CD4-positive, CD25-positive, alpha-beta regulatory T cell (primary cell): ENCODE results near the gene CD101. TPM values are rescaled to one million over a fixed set of nuclear protein-coding genes. Genes with fewer than 3 reads are reported as not detected.
A peak's percentile ranks its signal among the peaks of the same experiment; 100 is the strongest.

ENCODE experiments used
- ATAC-seq, 2 donors: fragments of 150-1000 bp; cut with Tn5 transposase; one replicate each; pipeline ENCODE4 v1.10.0; 2021; ENCODE audit warnings: low read depth in 2 of 2, moderate number of reproducible peaks in 2 of 2, moderate library complexity in 1 of 2
- DNase-seq, 3 donors: peaks; one replicate each; pipeline versions ENCODE4 v3.0.0 to v3.0.0-alpha.2; 2012 to 2022; ENCODE audit warnings: mixed read lengths in 1 of 3
- H3K27ac ChIP-seq: one replicate; pipeline ENCODE4 v1.7.0; 2013; ENCODE audit warnings: mild to moderate bottlenecking, low read length; ENCODE audit not compliant: insufficient read depth, poor library complexity, severe bottlenecking
- H3K27me3 ChIP-seq: one replicate; pipeline ENCODE4 v1.7.0; 2013; ENCODE audit warnings: low read length; ENCODE audit not compliant: control insufficient read depth, insufficient read depth
- H3K36me3 ChIP-seq: one replicate; pipeline ENCODE4 v1.7.0; 2013; ENCODE audit warnings: mild to moderate bottlenecking, low read length, moderate library complexity; ENCODE audit not compliant: control insufficient read depth, insufficient read depth
- H3K4me1 ChIP-seq: 2 replicates; pipeline ENCODE4 v1.7.0; 2013; ENCODE audit warnings: mild to moderate bottlenecking, low read length; ENCODE audit not compliant: insufficient read depth, control insufficient read depth, poor library complexity, severe bottlenecking
- H3K4me3 ChIP-seq: one replicate; pipeline ENCODE4 v1.7.0; 2013; ENCODE audit warnings: low read depth, mild to moderate bottlenecking, low read length, moderate library complexity
- H3K9me3 ChIP-seq, 2 experiments: 1 replicate in 1 of 2; 2 replicates in 1 of 2; pipeline ENCODE4 v1.7.0; 2013; ENCODE audit warnings: low read length in 2 of 2, mild to moderate bottlenecking in 1 of 2, moderate library complexity in 1 of 2; ENCODE audit not compliant: control insufficient read depth in 2 of 2
- H3K27ac Mint-ChIP-seq, 3 donors: one replicate each; pipeline ENCODE4 v1.8.0; 2020 to 2022; ENCODE audit warnings: mild to moderate bottlenecking in 3 of 3, mixed read lengths in 3 of 3, moderate library complexity in 2 of 3
- H3K27me3 Mint-ChIP-seq: one replicate; pipeline ENCODE4 v1.8.0; 2022; ENCODE audit warnings: mild to moderate bottlenecking, mixed read lengths
- H3K36me3 Mint-ChIP-seq: one replicate; pipeline ENCODE4 v1.8.0; 2020; ENCODE audit warnings: mixed read lengths
- H3K4me1 Mint-ChIP-seq, 4 donors: one replicate each; pipeline ENCODE4 v1.8.0; 2020 to 2022; ENCODE audit warnings: mixed read lengths in 4 of 4, mild to moderate bottlenecking in 1 of 4
- H3K4me3 Mint-ChIP-seq, 4 donors: one replicate each; pipeline ENCODE4 v1.8.0; 2020 to 2022; ENCODE audit warnings: mild to moderate bottlenecking in 4 of 4, mixed read lengths in 4 of 4, moderate library complexity in 3 of 4
- H3K9me3 Mint-ChIP-seq, 7 donors: one replicate each; pipeline ENCODE4 v1.8.0; 2020 to 2022; ENCODE audit warnings: mixed read lengths in 7 of 7, mild to moderate bottlenecking in 3 of 7, moderate library complexity in 2 of 7
- polyA plus RNA-seq, 4 donors: library from polyadenylated mRNA; unstranded; fragments of 300-500 nt; fragmentation: Illumina TruSeq; gene quantifications; one replicate each; pipeline ENCODE4 v1.2.3, GENCODE V29; 2021
- total RNA-seq: library from RNA; stranded (reverse); gene quantifications from one replicate; pipeline ENCODE4 v1.2.3, GENCODE V29; 2022

CD101 gene
- total and polyA plus RNA-seq, 5 donors from 2014 or later, result 4.3 to 38.9 (median 14.9) TPM

- H3K9me3 Mint-ChIP-seq, result peaks cover 0 to 5% (median 0%) of the 10 kb centered on the region in 7 donors
- no peak overlapping the region for H3K4me3 Mint-ChIP-seq
- no peak overlapping the region for H3K27ac ChIP-seq
- ATAC-seq, result no peak
- peaks cover 2 to 16% (median 5%) of the 10 kb centered on the region in 4 donors for H3K4me1 Mint-ChIP-seq
- no peaks in the 10 kb centered on the region for H3K36me3 Mint-ChIP-seq
- no peak for DNase-seq
- no peaks in the 10 kb centered on the region for H3K4me1 ChIP-seq
- no peaks in the 10 kb centered on the region for H3K27me3 ChIP-seq
- H3K9me3 ChIP-seq, result no peaks in the 10 kb centered on the region
- no peak overlapping the region for H3K27ac Mint-ChIP-seq
- no peaks in the 10 kb centered on the region for H3K36me3 ChIP-seq
- no peak overlapping the region for H3K4me3 ChIP-seq
- no peaks in the 10 kb centered on the region for H3K27me3 Mint-ChIP-seq
Observed at GRCh38 chr1:117044217-117044616, 42.7 kb downstream of the CD101 start.

DNA sequence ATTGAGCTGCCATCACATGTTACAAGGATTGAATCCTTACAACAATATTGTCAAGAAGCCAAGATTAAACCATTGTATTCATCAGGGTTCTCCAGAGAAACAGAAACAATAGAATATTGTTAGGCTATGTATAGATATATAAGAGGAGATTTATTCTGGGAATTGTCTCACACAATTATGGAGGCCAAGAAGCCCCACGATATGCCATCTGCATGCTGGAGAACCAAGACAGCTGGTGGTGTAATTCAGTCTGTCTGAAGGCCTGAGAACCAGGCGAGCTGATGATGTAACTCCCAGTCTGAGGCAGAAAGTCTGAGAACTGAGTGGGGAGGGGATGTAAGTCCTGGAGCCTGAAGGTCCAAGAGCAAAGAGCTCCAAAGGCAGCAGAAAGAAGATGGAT lies 44.1 kb downstream of the CD101 start:
- no peaks in the 10 kb centered on the region for H3K36me3 Mint-ChIP-seq
- no peaks in the 10 kb centered on the region for H3K27me3 ChIP-seq
- no peaks in the 10 kb centered on the region for H3K4me1 ChIP-seq
- no peak overlapping the region for H3K4me3 Mint-ChIP-seq
- H3K27ac Mint-ChIP-seq, result peak overlapping the region in 1 of 3 donors; percentile 43
- H3K9me3 Mint-ChIP-seq, result peaks cover 0 to 5% (median 0%) of the 10 kb centered on the region in 7 donors
- ATAC-seq (no peak), DNase-seq (no peak)
- H3K9me3 ChIP-seq, result no peaks in the 10 kb centered on the region
- H3K27ac ChIP-seq, result no peak overlapping the region
- no peak overlapping the region for H3K4me3 ChIP-seq
- H3K27me3 Mint-ChIP-seq, result no peaks in the 10 kb centered on the region
- H3K36me3 ChIP-seq, result no peaks in the 10 kb centered on the region
- H3K4me1 Mint-ChIP-seq, result peaks cover 8 to 30% (median 11%) of the 10 kb centered on the region in 4 donors

- peaks cover 12 to 41% (median 20%) of the 10 kb centered on the region in 4 donors for H3K4me1 Mint-ChIP-seq
- Histone ChIP-seq H3K27ac (no peak overlapping the region), H3K4me3 (no peak overlapping the region), H3K9me3 (no peaks in the 10 kb centered on the region), H3K27me3 (no peaks in the 10 kb centered on the region), H3K36me3 (no peaks in the 10 kb centered on the region), H3K4me1 (peaks cover 10% of the 10 kb centered on the region)
- peak overlapping the region in 1 of 3 donors; percentile 5 for H3K27ac Mint-ChIP-seq
- no peak for DNase-seq
- no peak for ATAC-seq
- H3K9me3 Mint-ChIP-seq, result no peaks in the 10 kb centered on the region
- no peak overlapping the region for H3K4me3 Mint-ChIP-seq
- no peaks in the 10 kb centered on the region for H3K27me3 Mint-ChIP-seq
- H3K36me3 Mint-ChIP-seq, result no peaks in the 10 kb centered on the region
Observed at GRCh38 chr1:117046781-117047180, 45.2 kb downstream of the CD101 start.

DNA sequence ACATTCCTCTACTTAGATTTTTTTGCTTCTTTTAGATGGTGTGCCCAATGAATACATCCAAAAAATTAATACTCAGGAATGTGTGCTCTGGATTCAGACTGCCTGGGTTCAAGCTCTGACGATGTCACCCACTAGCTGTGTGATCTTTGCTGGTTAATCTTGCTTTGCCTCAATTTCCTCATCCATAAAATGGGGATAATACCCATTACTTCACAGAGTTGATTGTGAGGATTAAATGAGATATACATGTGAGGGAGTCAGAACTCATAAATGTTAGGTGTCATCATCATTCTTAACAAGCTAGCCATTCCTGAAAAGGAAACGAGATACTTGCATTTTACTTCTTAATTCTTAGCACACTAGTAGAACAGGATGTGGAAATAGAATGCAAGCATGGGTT lies 45.7 kb downstream of the CD101 start:
- ATAC-seq (no peak), DNase-seq (no peak)
- H3K4me3 ChIP-seq, result no peak overlapping the region
- H3K36me3 ChIP-seq, result no peaks in the 10 kb centered on the region
- Mint-ChIP-seq H3K36me3 (no peaks in the 10 kb centered on the region), H3K27ac (no peak overlapping the region), H3K9me3 (no peaks in the 10 kb centered on the region), H3K4me3 (no peak overlapping the region), H3K4me1 (peaks cover 15 to 46% (median 23%) of the 10 kb centered on the region in 4 donors), H3K27me3 (no peaks in the 10 kb centered on the region)
- no peaks in the 10 kb centered on the region for H3K27me3 ChIP-seq
- no peaks in the 10 kb centered on the region for H3K9me3 ChIP-seq
- H3K27ac ChIP-seq, result no peak overlapping the region
- H3K4me1 ChIP-seq, result peaks cover 14% of the 10 kb centered on the region

DNA sequence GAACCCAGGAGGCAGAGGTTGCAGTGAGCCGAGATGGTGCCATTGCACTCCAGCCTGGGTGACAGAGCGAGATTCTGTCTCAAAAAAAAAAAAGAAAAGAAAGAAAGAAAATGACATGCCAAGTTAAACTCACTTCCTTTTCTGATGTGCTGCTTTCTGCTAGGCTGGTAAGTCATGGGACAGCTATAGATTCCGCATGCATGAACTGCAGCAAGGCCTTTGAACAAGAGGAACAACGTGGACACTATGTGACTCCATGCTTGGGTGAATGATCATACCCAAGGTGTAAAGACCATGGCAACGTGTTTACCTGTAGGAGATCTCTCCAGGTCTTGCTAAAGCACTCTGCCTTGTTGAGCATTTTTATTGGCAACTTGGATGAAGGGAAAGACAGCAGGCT lies 48.3 kb downstream of the CD101 start:
- no peak overlapping the region for H3K27ac ChIP-seq
- H3K4me3 Mint-ChIP-seq, result no peak overlapping the region
- ATAC-seq, result no peak
- peaks cover 12 to 52% (median 28%) of the 10 kb centered on the region in 4 donors for H3K4me1 Mint-ChIP-seq
- H3K27me3 Mint-ChIP-seq, result no peaks in the 10 kb centered on the region
- no peaks in the 10 kb centered on the region for H3K36me3 ChIP-seq
- H3K4me1 ChIP-seq, result peaks cover 14% of the 10 kb centered on the region
- no peaks in the 10 kb centered on the region for H3K9me3 Mint-ChIP-seq
- H3K27me3 ChIP-seq, result no peaks in the 10 kb centered on the region
- no peak overlapping the region for H3K4me3 ChIP-seq
- H3K27ac Mint-ChIP-seq, result peak overlapping the region; percentile 79 to 97 (median 96)
- H3K9me3 ChIP-seq, result no peaks in the 10 kb centered on the region
- DNase-seq, result no peak
- H3K36me3 Mint-ChIP-seq, result no peaks in the 10 kb centered on the region

DNA sequence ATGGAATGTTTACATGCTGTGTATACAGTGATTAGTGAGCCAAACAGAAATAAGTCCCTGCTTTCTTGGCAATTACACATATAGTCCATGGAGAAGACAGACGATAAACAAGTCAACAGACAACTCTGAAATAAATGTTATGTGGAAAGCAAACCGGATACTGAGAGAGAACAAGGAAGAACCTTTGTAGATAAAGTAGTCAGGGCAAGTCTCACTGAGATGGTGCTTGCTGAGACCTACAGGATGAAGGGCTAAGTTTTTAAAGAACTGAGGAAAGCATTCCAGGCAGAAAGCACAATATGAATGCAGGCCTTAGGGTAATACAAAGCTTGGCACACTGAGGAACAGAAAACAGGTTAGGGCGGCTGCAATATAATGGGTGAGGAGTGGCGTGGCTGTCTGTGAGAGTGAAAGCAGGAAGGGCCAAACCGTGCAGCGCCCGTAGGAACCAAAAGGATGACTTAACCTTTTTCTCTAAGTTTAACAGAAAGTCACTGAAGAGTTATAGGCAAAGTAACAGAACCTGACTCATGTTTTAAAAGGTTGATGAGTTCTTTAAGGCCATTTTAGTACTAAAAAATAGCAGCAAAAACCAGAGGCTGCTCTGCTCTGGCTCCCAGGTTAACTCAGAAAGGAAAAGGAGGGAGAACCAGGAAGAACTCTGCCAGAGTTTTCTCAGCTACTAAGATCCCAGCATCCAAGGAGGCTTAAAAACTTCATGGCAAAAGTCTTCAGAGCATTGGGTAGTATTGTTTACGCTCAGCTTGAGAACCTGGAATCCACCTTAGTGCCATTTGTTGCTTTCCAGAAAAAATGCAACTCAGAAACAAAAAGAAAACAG lies 49.9 kb downstream of the CD101 start:
- H3K27me3 ChIP-seq, result no peaks in the 10 kb centered on the region
- H3K27ac ChIP-seq, result peak overlapping the region; percentile 56
- peak in 2 of 3 donors; percentile 26 to 71 for DNase-seq
- H3K4me3 ChIP-seq, result peak overlapping the region; percentile 83
- Mint-ChIP-seq H3K9me3 (no peaks in the 10 kb centered on the region), H3K36me3 (no peaks in the 10 kb centered on the region), H3K27me3 (no peaks in the 10 kb centered on the region), H3K4me1 (peaks cover 19 to 55% (median 32%) of the 10 kb centered on the region in 4 donors), H3K4me3 (peak overlapping the region; percentile 71 to 90 (median 78)), H3K27ac (peak overlapping the region; percentile 79 to 95 (median 89))
- H3K9me3 ChIP-seq, result no peaks in the 10 kb centered on the region
- no peaks in the 10 kb centered on the region for H3K36me3 ChIP-seq
- H3K4me1 ChIP-seq, result peaks cover 14% of the 10 kb centered on the region
- peak; percentile 62 to 66 for ATAC-seq

- no peaks in the 10 kb centered on the region for H3K9me3 Mint-ChIP-seq
- H3K27me3 Mint-ChIP-seq, result no peaks in the 10 kb centered on the region
- Histone ChIP-seq H3K4me1 (peaks cover 23% of the 10 kb centered on the region), H3K27ac (no peak overlapping the region), H3K9me3 (no peaks in the 10 kb centered on the region), H3K4me3 (no peak overlapping the region), H3K27me3 (no peaks in the 10 kb centered on the region), H3K36me3 (no peaks in the 10 kb centered on the region)
- DNase-seq, result no peak
- no peak for ATAC-seq
- no peak overlapping the region for H3K27ac Mint-ChIP-seq
- peaks cover 15 to 52% (median 39%) of the 10 kb centered on the region in 4 donors for H3K4me1 Mint-ChIP-seq
- no peaks in the 10 kb centered on the region for H3K36me3 Mint-ChIP-seq
- no peak overlapping the region for H3K4me3 Mint-ChIP-seq
Observed at GRCh38 chr1:117054068-117054467, 52.5 kb downstream of the CD101 start.

- H3K4me1 Mint-ChIP-seq, result peaks cover 31 to 53% (median 39%) of the 10 kb centered on the region in 4 donors
- peaks cover 12% of the 10 kb centered on the region for H3K36me3 Mint-ChIP-seq
- H3K4me3 Mint-ChIP-seq, result no peak overlapping the region
- Histone ChIP-seq H3K9me3 (no peaks in the 10 kb centered on the region), H3K27ac (peak overlapping the region; percentile 93), H3K36me3 (no peaks in the 10 kb centered on the region), H3K4me1 (peaks cover 48% of the 10 kb centered on the region), H3K4me3 (peak overlapping the region; percentile 89), H3K27me3 (no peaks in the 10 kb centered on the region)
- ATAC-seq, result no peak
- DNase-seq, result no peak
- H3K9me3 Mint-ChIP-seq, result no peaks in the 10 kb centered on the region
- no peak overlapping the region for H3K27ac Mint-ChIP-seq
- no peaks in the 10 kb centered on the region for H3K27me3 Mint-ChIP-seq
Observed at GRCh38 chr1:117058810-117059209, 57.2 kb downstream of the CD101 start.
